ENCODE results near the gene MCCD1.

MCCD1 gene

DNA sequence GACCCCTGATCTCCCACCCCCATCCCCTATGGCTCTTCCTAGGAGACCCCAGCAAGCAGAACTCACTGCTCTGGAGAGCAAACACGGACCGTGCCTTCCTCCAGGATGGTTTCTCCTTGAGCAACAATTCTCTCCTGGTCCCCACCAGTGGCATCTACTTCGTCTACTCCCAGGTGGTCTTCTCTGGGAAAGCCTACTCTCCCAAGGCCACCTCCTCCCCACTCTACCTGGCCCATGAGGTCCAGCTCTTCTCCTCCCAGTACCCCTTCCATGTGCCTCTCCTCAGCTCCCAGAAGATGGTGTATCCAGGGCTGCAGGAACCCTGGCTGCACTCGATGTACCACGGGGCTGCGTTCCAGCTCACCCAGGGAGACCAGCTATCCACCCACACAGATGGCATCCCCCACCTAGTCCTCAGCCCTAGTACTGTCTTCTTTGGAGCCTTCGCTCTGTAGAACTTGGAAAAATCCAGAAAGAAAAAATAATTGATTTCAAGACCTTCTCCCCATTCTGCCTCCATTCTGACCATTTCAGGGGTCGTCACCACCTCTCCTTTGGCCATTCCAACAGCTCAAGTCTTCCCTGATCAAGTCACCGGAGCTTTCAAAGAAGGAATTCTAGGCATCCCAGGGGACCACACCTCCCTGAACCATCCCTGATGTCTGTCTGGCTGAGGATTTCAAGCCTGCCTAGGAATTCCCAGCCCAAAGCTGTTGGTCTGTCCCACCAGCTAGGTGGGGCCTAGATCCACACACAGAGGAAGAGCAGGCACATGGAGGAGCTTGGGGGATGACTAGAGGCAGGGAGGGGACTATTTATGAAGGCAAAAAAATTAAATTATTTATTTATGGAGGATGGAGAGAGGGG is 44.7 kb downstream of the MCCD1 start:
- DNase-seq = no peak

DNA sequence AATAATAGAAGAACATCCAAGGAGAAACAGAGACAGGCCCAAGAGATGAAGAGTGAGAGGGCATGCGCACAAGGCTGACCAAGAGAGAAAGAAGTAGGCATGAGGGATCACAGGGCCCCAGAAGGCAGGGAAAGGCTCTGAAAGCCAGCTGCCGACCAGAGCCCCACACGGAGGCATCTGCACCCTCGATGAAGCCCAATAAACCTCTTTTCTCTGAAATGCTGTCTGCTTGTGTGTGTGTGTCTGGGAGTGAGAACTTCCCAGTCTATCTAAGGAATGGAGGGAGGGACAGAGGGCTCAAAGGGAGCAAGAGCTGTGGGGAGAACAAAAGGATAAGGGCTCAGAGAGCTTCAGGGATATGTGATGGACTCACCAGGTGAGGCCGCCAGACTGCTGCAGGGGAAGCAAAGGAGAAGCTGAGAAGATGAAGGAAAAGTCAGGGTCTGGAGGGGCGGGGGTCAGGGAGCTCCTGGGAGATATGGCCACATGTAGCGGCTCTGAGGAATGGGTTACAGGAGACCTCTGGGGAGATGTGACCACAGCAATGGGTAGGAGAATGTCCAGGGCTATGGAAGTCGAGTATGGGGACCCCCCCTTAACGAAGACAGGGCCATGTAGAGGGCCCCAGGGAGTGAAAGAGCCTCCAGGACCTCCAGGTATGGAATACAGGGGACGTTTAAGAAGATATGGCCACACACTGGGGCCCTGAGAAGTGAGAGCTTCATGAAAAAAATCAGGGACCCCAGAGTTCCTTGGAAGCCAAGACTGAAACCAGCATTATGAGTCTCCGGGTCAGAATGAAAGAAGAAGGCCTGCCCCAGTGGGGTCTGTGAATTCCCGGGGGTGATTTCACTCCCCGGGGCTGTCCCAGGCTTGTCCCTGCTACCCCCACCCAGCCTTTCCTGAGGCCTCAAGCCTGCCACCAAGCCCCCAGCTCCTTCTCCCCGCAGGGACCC is 45.6 kb downstream of the MCCD1 start:
- DNase-seq = no peak

DNA sequence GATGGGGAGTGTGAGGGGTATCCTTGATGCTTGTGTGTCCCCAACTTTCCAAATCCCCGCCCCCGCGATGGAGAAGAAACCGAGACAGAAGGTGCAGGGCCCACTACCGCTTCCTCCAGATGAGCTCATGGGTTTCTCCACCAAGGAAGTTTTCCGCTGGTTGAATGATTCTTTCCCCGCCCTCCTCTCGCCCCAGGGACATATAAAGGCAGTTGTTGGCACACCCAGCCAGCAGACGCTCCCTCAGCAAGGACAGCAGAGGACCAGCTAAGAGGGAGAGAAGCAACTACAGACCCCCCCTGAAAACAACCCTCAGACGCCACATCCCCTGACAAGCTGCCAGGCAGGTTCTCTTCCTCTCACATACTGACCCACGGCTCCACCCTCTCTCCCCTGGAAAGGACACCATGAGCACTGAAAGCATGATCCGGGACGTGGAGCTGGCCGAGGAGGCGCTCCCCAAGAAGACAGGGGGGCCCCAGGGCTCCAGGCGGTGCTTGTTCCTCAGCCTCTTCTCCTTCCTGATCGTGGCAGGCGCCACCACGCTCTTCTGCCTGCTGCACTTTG is 46.7 kb downstream of the MCCD1 start, which contains the start of gene TNF:
TSS of gene TNF (plus strand) at position 231 of the 567 bp plus-strand sequence. CDS start at position 408, 177 bp downstream.
- peak; percentile 59 to 63 for DNase-seq

GRCh38 chr6:31575952-31576685 is 47.4 kb downstream of the MCCD1 start:
- DNase-seq = no peak

DNA sequence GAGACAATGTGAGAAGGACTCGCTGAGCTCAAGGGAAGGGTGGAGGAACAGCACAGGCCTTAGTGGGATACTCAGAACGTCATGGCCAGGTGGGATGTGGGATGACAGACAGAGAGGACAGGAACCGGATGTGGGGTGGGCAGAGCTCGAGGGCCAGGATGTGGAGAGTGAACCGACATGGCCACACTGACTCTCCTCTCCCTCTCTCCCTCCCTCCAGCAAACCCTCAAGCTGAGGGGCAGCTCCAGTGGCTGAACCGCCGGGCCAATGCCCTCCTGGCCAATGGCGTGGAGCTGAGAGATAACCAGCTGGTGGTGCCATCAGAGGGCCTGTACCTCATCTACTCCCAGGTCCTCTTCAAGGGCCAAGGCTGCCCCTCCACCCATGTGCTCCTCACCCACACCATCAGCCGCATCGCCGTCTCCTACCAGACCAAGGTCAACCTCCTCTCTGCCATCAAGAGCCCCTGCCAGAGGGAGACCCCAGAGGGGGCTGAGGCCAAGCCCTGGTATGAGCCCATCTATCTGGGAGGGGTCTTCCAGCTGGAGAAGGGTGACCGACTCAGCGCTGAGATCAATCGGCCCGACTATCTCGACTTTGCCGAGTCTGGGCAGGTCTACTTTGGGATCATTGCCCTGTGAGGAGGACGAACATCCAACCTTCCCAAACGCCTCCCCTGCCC is 48.3 kb downstream of the MCCD1 start:
- no peak for DNase-seq

- DNase-seq = no peak
These were observed 48.8 kb downstream of the MCCD1 start for GRCh38 chr6:31577579-31577966.

DNA sequence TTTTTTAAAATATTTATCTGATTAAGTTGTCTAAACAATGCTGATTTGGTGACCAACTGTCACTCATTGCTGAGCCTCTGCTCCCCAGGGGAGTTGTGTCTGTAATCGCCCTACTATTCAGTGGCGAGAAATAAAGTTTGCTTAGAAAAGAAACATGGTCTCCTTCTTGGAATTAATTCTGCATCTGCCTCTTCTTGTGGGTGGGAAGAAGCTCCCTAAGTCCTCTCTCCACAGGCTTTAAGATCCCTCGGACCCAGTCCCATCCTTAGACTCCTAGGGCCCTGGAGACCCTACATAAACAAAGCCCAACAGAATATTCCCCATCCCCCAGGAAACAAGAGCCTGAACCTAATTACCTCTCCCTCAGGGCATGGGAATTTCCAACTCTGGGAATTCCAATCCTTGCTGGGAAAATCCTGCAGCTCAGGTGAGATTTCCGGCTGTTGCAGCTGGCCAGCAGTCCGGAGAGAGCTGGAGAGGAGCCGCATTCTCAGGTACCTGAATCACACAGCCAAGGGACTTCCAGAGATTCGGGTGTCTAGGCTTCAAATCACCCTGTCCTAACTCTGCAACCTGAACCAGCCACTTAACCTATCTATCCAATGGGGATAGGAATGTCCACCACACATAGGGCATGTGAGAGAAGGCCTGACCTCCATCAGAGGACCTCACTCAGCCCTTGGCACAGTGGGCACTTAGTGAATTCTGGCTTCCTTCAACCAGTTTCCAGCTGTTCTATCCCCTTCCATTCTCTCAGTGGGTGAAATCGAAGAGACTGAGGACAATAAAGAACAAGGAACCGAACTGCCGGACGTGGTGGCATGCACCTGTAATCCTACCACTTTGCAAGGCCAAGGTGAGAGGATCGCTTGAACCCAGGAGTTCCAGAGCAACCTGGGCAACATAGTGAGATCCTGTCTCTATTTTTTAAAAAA is 49.7 kb downstream of the MCCD1 start:
- DNase-seq = no peak

DNA sequence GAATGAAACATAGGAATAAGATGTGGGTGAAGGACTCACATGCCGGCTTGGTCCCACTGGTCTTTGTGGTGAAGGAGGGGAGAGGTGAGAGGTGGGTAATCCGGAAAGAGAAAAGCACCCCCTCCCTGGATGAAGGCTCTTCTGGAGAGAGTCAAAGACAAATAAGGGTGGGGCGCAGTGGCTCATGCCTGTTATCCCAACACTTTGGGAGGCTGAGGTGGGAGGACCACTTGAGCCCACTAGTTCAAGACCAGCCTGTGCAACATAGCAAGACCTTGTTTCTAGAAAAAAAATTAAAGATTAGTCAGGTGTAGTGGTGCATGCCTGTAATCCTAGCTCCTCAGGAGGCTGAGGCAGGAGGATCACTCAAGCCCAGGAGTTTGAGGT is 50.4 kb downstream of the MCCD1 start:
- DNase-seq = no peak

All from Kasumi-1 (cell line).